A673 (cell line): ENCODE measurements around the gene CD248. TPM values are rescaled to one million over a fixed set of nuclear protein-coding genes. Genes with fewer than 3 reads are reported as not detected.

Experiments used
- BruUV-seq: library from RNA; stranded (reverse); fragments of 400-500 nt; replicated peaks from 2 replicates; lab custom pipeline; 2021; lab: Mats Ljungman, UMichigan
- CTCF ChIA-PET: fragments of 300-600 bp; sonication (Branson Sonifier 250); formaldehyde crosslinking; loops from one replicate; lab custom pipeline; 2022; ENCODE audit warnings: antibody characterized with exemption; lab: Charles Lee
- POLR2A ChIA-PET: fragments of 300-600 bp; sonication (Branson Sonifier 250); formaldehyde crosslinking; loops from one replicate; lab custom pipeline; 2022; ENCODE audit warnings: antibody characterized with exemption; ENCODE audit not compliant: low non-redundant PET; lab: Charles Lee
- DNase-seq: peaks from one replicate; pipeline ENCODE4 v3.0.0-alpha.2; 2015; ENCODE audit warnings: low spot score
- H3K27ac ChIP-seq: fragments of 200-600 bp; sonication (generic); 2 replicates; pipeline ENCODE4 v1.5.1; 2016; ENCODE audit warnings: mixed run types, low read depth, mild to moderate bottlenecking, mixed read lengths, antibody characterized with exemption, low read length; ENCODE audit not compliant: poor library complexity, severe bottlenecking
- H3K27me3 ChIP-seq: fragments of 200-600 bp; sonication (generic); replicated peaks from 2 replicates; pipeline ENCODE4 v1.6.1; 2017; ENCODE audit warnings: mixed run types, low read depth, mild to moderate bottlenecking, mixed read lengths, antibody characterized with exemption, low read length; ENCODE audit not compliant: insufficient read depth, poor library complexity
- H3K36me3 ChIP-seq: fragments of 200-600 bp; sonication (generic); 2 replicates; pipeline ENCODE4 v1.6.1; 2016; ENCODE audit warnings: mixed run types, mild to moderate bottlenecking, mixed read lengths, antibody characterized with exemption, low read length; ENCODE audit not compliant: insufficient read depth, poor library complexity, severe bottlenecking
- H3K4me1 ChIP-seq: fragments of 200-600 bp; sonication (generic); 2 replicates; pipeline ENCODE4 v1.6.1; 2017; ENCODE audit warnings: mixed run types, mild to moderate bottlenecking, mixed read lengths, antibody characterized with exemption, low read length; ENCODE audit not compliant: insufficient read depth, poor library complexity, severe bottlenecking
- H3K4me3 ChIP-seq: fragments of 200-600 bp; sonication (generic); 2 replicates; pipeline ENCODE4 v1.5.1; 2016; ENCODE audit warnings: low read depth, mixed run types, mild to moderate bottlenecking, mixed read lengths, low read length; ENCODE audit not compliant: poor library complexity, severe bottlenecking
- H3K9me3 ChIP-seq: fragments of 200-600 bp; sonication (generic); 2 replicates; pipeline ENCODE4 v1.6.1; 2016; ENCODE audit warnings: mixed run types, low read depth, mild to moderate bottlenecking, mixed read lengths, antibody characterized with exemption, low read length; ENCODE audit not compliant: poor library complexity, severe bottlenecking
- CTCF ChIP-seq: fragments of 300-800, 200-600 bp; sonication (generic); conservative IDR thresholded peaks from 2 replicates; pipeline ENCODE4 v1.5.1; 2017; ENCODE audit warnings: low read depth, mild to moderate bottlenecking, antibody characterized with exemption, low read length, moderate library complexity, mixed read lengths
- EZH2 ChIP-seq: fragments of 200-600 bp; sonication (generic); IDR thresholded peaks from 2 replicates; pipeline ENCODE4 v1.6.1; 2017; ENCODE audit warnings: borderline replicate concordance, low read depth, mild to moderate bottlenecking, mixed read lengths, antibody characterized with exemption, low read length; ENCODE audit not compliant: poor library complexity, severe bottlenecking
- intact Hi-C: fragments of 100-400 bp; cut with micrococcal nuclease; formaldehyde crosslinking; loops from one replicate; pipeline ENCODE4 v1.10.0; 2022; ENCODE audit not compliant: unreplicated experiment
- total RNA-seq: library from RNA; stranded (reverse); gene quantifications from 2 replicates; pipeline ENCODE4 v1.2.3, GENCODE V29; 2021

The CD248 gene
- total RNA-seq, 1 experiment from 2014 or later = 97.8 TPM

- peak within 1 kb of the TSS; percentile 77 for H3K4me3 ChIP-seq
- peaks cover 19% of the 10 kb centered on the region for H3K4me1 ChIP-seq
- intact Hi-C loops = no loop called here
- TF ChIP-seq CTCF (peak; percentile 39; the same call in 1 of the 2 replicates), EZH2 (no peak)
- no peaks in the 10 kb centered on the region for H3K9me3 ChIP-seq
- H3K36me3 ChIP-seq = peaks cover 5% of the 10 kb centered on the region
- H3K27ac ChIP-seq = peak within 1 kb of the TSS; percentile 91
- DNase-seq = peak; percentile 100
- TSS peak; percentile 39 for BruUV-seq
- ChIA-PET CTCF (interaction anchor here (0.9 to 1.2 kb wide), 3 partner anchors 23 to 29 kb away, joined by 3 read pairs; no protein-coding TSS in a partner anchor), POLR2A (interaction anchor here (0.6 to 1.2 kb wide), 3 partner anchors 24 to 317 kb away, joined by 3 to 13 read pairs (median 5); no protein-coding TSS in a partner anchor)
- no peaks in the 10 kb centered on the region for H3K27me3 ChIP-seq
These were observed 27.9 kb downstream of the CD248 start, which contains the start of gene YIF1A for GRCh38 chr11:66288671-66289547. Gene YIF1A, minus strand, starts transcription at chr11:66289143. Its CDS starts 158 bp downstream, at chr11:66288985.

DNA sequence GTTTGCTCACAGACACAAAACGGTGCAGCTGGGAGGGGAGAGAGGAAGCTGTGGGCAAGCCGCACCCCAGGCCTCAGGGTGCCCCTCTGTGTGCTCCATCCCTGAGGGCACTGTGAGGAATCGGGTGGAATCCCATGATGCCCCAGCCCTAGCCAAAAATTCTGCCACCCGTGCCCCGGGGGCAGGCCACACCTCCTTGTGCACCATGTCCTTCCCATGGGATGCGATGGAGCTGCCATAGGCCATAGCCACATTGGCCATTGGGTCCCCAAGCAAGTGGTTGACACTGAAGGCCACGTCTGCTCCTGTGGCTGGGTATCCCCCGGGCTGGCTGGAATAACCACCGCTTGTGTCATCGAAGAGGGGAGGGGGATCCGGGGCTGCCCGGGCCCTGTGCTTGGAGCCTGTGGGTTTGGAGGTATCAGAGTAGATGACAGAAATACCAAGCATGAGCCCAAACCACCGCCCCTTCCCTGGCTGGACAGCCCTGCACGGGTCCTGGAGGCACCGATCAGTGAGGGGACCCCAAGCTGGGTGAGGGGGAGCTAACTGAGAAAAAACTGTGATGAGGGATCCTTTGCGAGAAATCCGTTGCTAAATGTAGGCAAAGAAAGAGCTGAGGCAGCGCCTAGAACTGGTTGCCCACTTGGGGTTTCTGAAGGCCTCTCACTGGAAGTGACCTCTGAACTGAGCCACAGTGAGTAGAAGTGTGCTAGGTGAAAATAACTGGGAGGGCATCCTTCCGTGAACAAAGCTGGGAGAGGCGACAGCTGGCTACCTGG lies 28.8 kb downstream of the CD248 start:
- CTCF ChIA-PET = interaction anchor here (0.9 kb wide), 1 partner anchor 25 kb away, joined by 3 read pairs; no protein-coding TSS in a partner anchor
- TF ChIP-seq EZH2 (no peak), CTCF (no peak)
- H3K4me1 ChIP-seq = peaks cover 19% of the 10 kb centered on the region
- H3K27me3 ChIP-seq = no peaks in the 10 kb centered on the region
- POLR2A ChIA-PET = interaction anchor here (0.7 kb wide), 1 partner anchor 317 kb away, joined by 3 read pairs; no protein-coding TSS in a partner anchor
- BruUV-seq = no TSS peak
- peaks cover 5% of the 10 kb centered on the region for H3K36me3 ChIP-seq
- H3K9me3 ChIP-seq = no peaks in the 10 kb centered on the region
- peak overlapping the region; percentile 77 for H3K4me3 ChIP-seq
- intact Hi-C loops = no loop called here
- H3K27ac ChIP-seq = peak overlapping the region; percentile 91
- DNase-seq = no peak
